ENCODE results near the gene TMCO2. TPM values are rescaled to one million over a fixed set of nuclear protein-coding genes. Genes with fewer than 3 reads are reported as not detected.

TMCO2 gene
- total RNA-seq, 1 experiment from 2014 or later, result not detected

DNA sequence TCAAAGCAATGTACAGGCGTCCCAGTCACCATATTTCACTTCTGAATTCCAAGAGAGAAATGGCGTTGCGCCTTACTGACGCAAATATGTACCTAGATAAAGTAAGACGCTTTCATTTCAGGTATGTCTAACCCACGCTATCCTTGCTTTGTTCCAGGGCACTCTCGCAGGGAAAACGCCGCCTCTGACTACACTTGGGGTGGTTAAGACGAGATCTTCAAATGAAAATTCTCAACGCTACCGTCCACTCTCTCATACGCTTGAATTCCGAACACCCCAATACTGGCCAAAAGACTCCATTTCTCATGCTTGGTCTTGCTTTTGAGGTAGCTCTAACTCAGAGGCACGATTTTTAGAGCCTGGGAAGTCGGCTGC, 9.6 kb downstream of the TMCO2 start:
- BruUV-seq (replicated peaks), result TSS peak; percentile 89
- Histone ChIP-seq H3K9ac (ENCODE audit: low read length) (peak overlapping the region; percentile 98), H3K9me3 (ENCODE audit: control insufficient read depth in 1 of 2, insufficient read depth in 1 of 2, low read depth in 1 of 2, low read length in 2 of 2) (no peaks in the 10 kb centered on the region), H3K79me2 (ENCODE audit: insufficient read depth, low read length) (peaks cover 58% of the 10 kb centered on the region), H3K4me3 (replicated peaks in 1 of 2; ENCODE audit: low read depth in 1 of 2, low read length in 2 of 2) (peak overlapping the region; percentile 99 to 100), H4K20me1 (ENCODE audit: insufficient read depth) (no peaks in the 10 kb centered on the region), H3K4me2 (ENCODE audit: low read length) (peak overlapping the region; percentile 90), H3K27me3 (ENCODE audit: insufficient read depth, low read length) (no peaks in the 10 kb centered on the region), H2AFZ (ENCODE audit: low read depth, low read length, poor library complexity, severe bottlenecking) (peak overlapping the region; percentile 84), H3K36me3 (ENCODE audit: control insufficient read depth in 1 of 2, insufficient read depth in 2 of 2, low read length in 2 of 2) (peaks cover 10 to 16% of the 10 kb centered on the region in 2 experiments; a peak in 3 of 4 replicates), H3K27ac (ENCODE audit: low read depth, low read length) (peak overlapping the region; percentile 94), H3K9me2 (ENCODE audit: insufficient read depth) (no peaks in the 10 kb centered on the region), H3K4me1 (ENCODE audit: control insufficient read depth in 1 of 2, insufficient read depth in 2 of 2, low read length in 2 of 2) (peaks cover 4 to 6% of the 10 kb centered on the region in 2 experiments)
- POLR2A ChIA-PET, result no interaction called here
- DNase-seq (ENCODE audit: low read depth, low spot score) (peak; percentile 16), ATAC-seq (peak; percentile 24)
- TF ChIP-seq ZFX (IDR thresholded peaks at IDR 0.05), result no peak
- TF ChIP-seq SRF (IDR thresholded peaks at IDR 0.05; ENCODE audit: low read depth), result no peak
- no peak for TF ChIP-seq CBX3 (IDR thresholded peaks at IDR 0.05; ENCODE audit: low read depth)
- TF ChIP-seq TCF7L2 (IDR thresholded peaks at IDR 0.05; ENCODE audit: borderline replicate concordance, extremely low read depth, insufficient read depth, insufficient read length), result no peak
- no peak for TF ChIP-seq YY1 (IDR thresholded peaks at IDR 0.05; ENCODE audit: extremely low read depth, insufficient replicate concordance, low read depth, low read length)
- no peak for TF ChIP-seq EZH2phosphoT487 (IDR thresholded peaks at IDR 0.05; ENCODE audit: borderline replicate concordance)
- RAD21 ChIA-PET (ENCODE audit: low non-redundant PET in 1 of 2, low total read pairs in 2 of 2, uncharacterized antibody in 2 of 2, unreplicated experiment in 2 of 2), result interaction anchor here in 1 of 2 experiments (0.7 kb wide), 1 partner anchor 9 kb away, joined by 4 read pairs; the partner anchor contains the start of gene TMCO2
- CTCF ChIA-PET, result interaction anchor here (1.0 to 1.4 kb wide), 3 partner anchors 10 to 81 kb away, joined by 3 to 4 read pairs (median 3); partner anchors contain the start of gene TMCO2
- intact Hi-C loops (cut with micrococcal nuclease), result loop anchor here (5.0 kb wide), 1 partner anchor 215 kb away; the partner anchor contains the start of gene CAP1

DNA sequence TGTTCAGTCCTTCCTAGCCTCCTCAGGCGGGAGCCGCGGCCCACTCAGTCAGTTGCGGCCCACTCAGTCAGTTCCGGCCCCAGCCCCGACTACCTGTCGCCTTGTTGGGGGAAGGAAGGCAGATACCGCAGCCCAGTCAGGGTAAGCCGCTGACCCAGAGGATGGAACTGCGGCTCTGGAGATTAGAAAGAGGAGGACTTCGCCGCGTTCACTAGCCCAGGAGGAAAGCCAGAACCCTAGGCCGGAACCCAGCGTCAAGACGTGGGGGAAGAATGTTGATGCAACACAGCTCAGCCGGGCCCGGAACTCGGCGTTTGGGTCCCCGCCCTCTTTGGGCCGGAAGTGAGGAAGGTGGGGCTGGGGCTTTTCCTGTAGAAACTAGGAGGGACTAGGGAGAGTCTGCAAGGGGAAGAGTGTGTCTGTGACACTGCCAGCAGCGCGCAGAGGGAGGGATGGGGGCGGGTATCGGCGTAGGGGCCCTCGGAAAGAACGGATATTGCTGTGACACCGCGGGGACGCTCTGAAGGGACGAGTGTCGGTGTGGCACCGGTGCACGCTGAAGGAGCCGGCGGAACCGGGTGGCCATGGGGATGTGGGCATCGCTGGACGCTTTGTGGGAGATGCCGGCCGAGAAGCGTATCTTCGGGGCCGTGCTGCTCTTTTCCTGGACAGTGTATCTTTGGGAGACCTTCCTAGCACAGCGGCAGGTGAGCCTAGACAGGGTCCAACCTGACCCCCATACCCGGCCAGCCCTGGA, 10.1 kb downstream of the TMCO2 start, which contains the start of gene ZMPSTE24:
Gene ZMPSTE24 (plus strand): TSS at position 549 of the 757 bp plus-strand sequence. CDS start 36 bp downstream, at position 585.
- no peaks in the 10 kb centered on the region for H3K27me3 ChIP-seq (ENCODE audit: insufficient read depth, low read length)
- peak within 1 kb of the TSS; percentile 98 for H3K9ac ChIP-seq (ENCODE audit: low read length)
- CTCF ChIA-PET, result interaction anchor here (1.0 to 1.4 kb wide), 3 partner anchors 11 to 81 kb away, joined by 3 to 4 read pairs (median 3); partner anchors contain the start of gene TMCO2
- ATAC-seq, result peak; percentile 96
- RAD21 ChIA-PET (ENCODE audit: low non-redundant PET in 1 of 2, low total read pairs in 2 of 2, uncharacterized antibody in 2 of 2, unreplicated experiment in 2 of 2), result interaction anchor here in 1 of 2 experiments (0.7 kb wide), 1 partner anchor 10 kb away, joined by 4 read pairs; the partner anchor contains the start of gene TMCO2
- peaks cover 4 to 6% of the 10 kb centered on the region in 2 experiments for H3K4me1 ChIP-seq (ENCODE audit: control insufficient read depth in 1 of 2, insufficient read depth in 2 of 2, low read length in 2 of 2)
- H3K9me2 ChIP-seq (ENCODE audit: insufficient read depth), result no peaks in the 10 kb centered on the region
- peak within 1 kb of the TSS; percentile 90 for H3K4me2 ChIP-seq (ENCODE audit: low read length)
- no peaks in the 10 kb centered on the region for H3K9me3 ChIP-seq (ENCODE audit: control insufficient read depth in 1 of 2, insufficient read depth in 1 of 2, low read depth in 1 of 2, low read length in 2 of 2)
- H3K36me3 ChIP-seq (ENCODE audit: control insufficient read depth in 1 of 2, insufficient read depth in 2 of 2, low read length in 2 of 2), result peaks cover 14 to 21% of the 10 kb centered on the region in 2 experiments; a peak in 3 of 4 replicates
- no TSS peak for BruUV-seq (replicated peaks)
- H2AFZ ChIP-seq (ENCODE audit: low read depth, low read length, poor library complexity, severe bottlenecking), result peak within 1 kb of the TSS; percentile 84
- H3K79me2 ChIP-seq (ENCODE audit: insufficient read depth, low read length), result peaks cover 63% of the 10 kb centered on the region
- peak within 1 kb of the TSS; percentile 99 to 100 for H3K4me3 ChIP-seq (replicated peaks in 1 of 2; ENCODE audit: low read depth in 1 of 2, low read length in 2 of 2)
- intact Hi-C loops (cut with micrococcal nuclease), result loop anchor here (5.0 kb wide), 1 partner anchor 216 kb away; the partner anchor contains the start of gene CAP1
- DNase-seq (ENCODE audit: low read depth, low spot score), result peak; percentile 97
- no peaks in the 10 kb centered on the region for H4K20me1 ChIP-seq (ENCODE audit: insufficient read depth)
- POLR2A ChIA-PET, result no interaction called here
- H3K27ac ChIP-seq (ENCODE audit: low read depth, low read length), result peak within 1 kb of the TSS; percentile 94
- peak; percentile 87 for TF ChIP-seq TCF7L2 (IDR thresholded peaks at IDR 0.05; ENCODE audit: borderline replicate concordance, extremely low read depth, insufficient read depth, insufficient read length)
- peak; percentile 90 for TF ChIP-seq SP1 (IDR thresholded peaks at IDR 0.05; ENCODE audit: low read depth)
- TF ChIP-seq SIN3A (IDR thresholded peaks at IDR 0.05; ENCODE audit: low read depth), result peak; percentile 99; the same call in 1 of the 2 replicates
- no peak for TF ChIP-seq ZNF274 (IDR thresholded peaks at IDR 0.05; ENCODE audit: low read depth, low read length)
- TF ChIP-seq CTCF (IDR thresholded peaks at IDR 0.05 in 2 of 3, conservative IDR thresholded peaks at IDR 0.05 in 1 of 3; ENCODE audit: borderline replicate concordance in 1 of 3, insufficient read depth in 1 of 3, low read depth in 2 of 3, low read length in 2 of 3), result no peak
- TF ChIP-seq ELF1 (IDR thresholded peaks at IDR 0.05; ENCODE audit: borderline replicate concordance, low read depth), result peak; percentile 76
- no peak for TF ChIP-seq EZH2phosphoT487 (IDR thresholded peaks at IDR 0.05; ENCODE audit: borderline replicate concordance)
- no peak for TF ChIP-seq JUND (IDR thresholded peaks at IDR 0.05)
- no peak for TF ChIP-seq CEBPB (IDR thresholded peaks at IDR 0.05; ENCODE audit: low read depth)
- peak; percentile 83 for TF ChIP-seq YY1 (IDR thresholded peaks at IDR 0.05; ENCODE audit: extremely low read depth, insufficient replicate concordance, low read depth, low read length)
- TF ChIP-seq EGR1 (IDR thresholded peaks at IDR 0.05; ENCODE audit: low read depth), result peak; percentile 81
- TF ChIP-seq EZH2 (IDR thresholded peaks at IDR 0.05), result no peak
- TF ChIP-seq POLR2AphosphoS5 (IDR thresholded peaks at IDR 0.05; ENCODE audit: low read depth, low read length), result peak; percentile 93
- TF ChIP-seq CBX3 (IDR thresholded peaks at IDR 0.05; ENCODE audit: low read depth), result peak; percentile 100
- TF ChIP-seq ZFX (IDR thresholded peaks at IDR 0.05), result peak; percentile 99
- no peak for TF ChIP-seq RAD21 (IDR thresholded peaks at IDR 0.05; ENCODE audit: low read depth)
